Measurements from ENCODE around the gene TEX14.

The TEX14 gene

GRCh38 chr17:58606934-58607333 is 84.9 kb downstream of the TEX14 start:
- Histone ChIP-seq H2AK5ac (ENCODE audit: low read length, severe bottlenecking) (no peak overlapping the region), H3K4me2 (ENCODE audit: low read length, poor library complexity, severe bottlenecking) (no peak overlapping the region), H3K4me3 (ENCODE audit: insufficient read depth in 1 of 2, low read depth in 1 of 2, low read length in 2 of 2) (no peak overlapping the region), H4K91ac (ENCODE audit: low read length) (no peak overlapping the region), H3K23ac (ENCODE audit: low read length in 2 of 2) (no peak overlapping the region), H2BK12ac (ENCODE audit: low read length in 2 of 2) (no peak overlapping the region), H2BK15ac (ENCODE audit: low read depth, poor library complexity, severe bottlenecking) (no peak overlapping the region), H4K8ac (ENCODE audit: low read length) (no peak overlapping the region), H3K4ac (ENCODE audit: low read depth in 1 of 2, low read length in 2 of 2) (no peak overlapping the region), H2BK5ac (ENCODE audit: low read depth, low read length, poor library complexity, severe bottlenecking) (no peak overlapping the region), H3K27me3 (ENCODE audit: control insufficient read depth in 1 of 2, insufficient read depth in 1 of 2, low read length in 2 of 2) (peaks cover 0 to 3% of the 10 kb centered on the region in 2 experiments), H3K79me1 (replicated peaks; ENCODE audit: low read length, poor library complexity, severe bottlenecking) (no peaks in the 10 kb centered on the region), H3K4me1 (ENCODE audit: control insufficient read depth, insufficient read depth, low read depth, low read length) (no peaks in the 10 kb centered on the region), H3K27ac (ENCODE audit: low read length, poor library complexity, severe bottlenecking) (no peak overlapping the region), H3K36me3 (ENCODE audit: control insufficient read depth in 1 of 2, insufficient read depth in 2 of 2, low read depth in 1 of 2, low read length in 2 of 2) (no peaks in the 10 kb centered on the region), H3K18ac (ENCODE audit: low read depth in 1 of 2, low read length in 2 of 2) (no peak overlapping the region), H2BK120ac (ENCODE audit: low read depth, low read length) (no peak overlapping the region), H3K9me3 (ENCODE audit: control insufficient read depth, low read length) (no peaks in the 10 kb centered on the region), H3K14ac (ENCODE audit: low read length in 2 of 2) (no peak overlapping the region), H3K9ac (ENCODE audit: low read length) (no peak overlapping the region), H2AFZ (ENCODE audit: low read depth, low read length) (no peak overlapping the region)
- 80% methylated on average over 2 of the region's 4 CpGs for WGBS
- no peak for DNase-seq

DNA sequence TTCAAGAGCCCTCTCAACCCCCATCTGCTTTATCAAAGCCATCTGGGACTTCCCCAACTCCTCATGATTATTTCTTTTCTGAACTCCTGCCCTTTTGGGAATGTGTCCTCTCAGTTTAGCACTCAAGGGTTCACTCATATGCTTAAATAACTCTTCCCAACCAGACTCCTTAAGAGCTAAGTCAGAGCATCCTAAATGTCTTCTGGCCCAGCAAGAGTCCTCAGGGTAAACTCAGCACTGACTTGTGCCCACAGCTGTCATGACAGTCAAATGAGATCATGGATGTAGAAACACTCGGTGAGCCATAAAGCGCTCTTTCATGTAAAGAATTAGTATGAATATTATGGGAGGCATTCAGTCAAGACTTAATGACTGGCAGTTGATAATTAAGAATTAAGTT is 85.9 kb downstream of the TEX14 start:
- Histone ChIP-seq H3K9me3 (ENCODE audit: control insufficient read depth, low read length) (no peaks in the 10 kb centered on the region), H3K4me3 (ENCODE audit: insufficient read depth in 1 of 2, low read depth in 1 of 2, low read length in 2 of 2) (no peak overlapping the region), H2BK15ac (ENCODE audit: low read depth, poor library complexity, severe bottlenecking) (no peak overlapping the region), H2BK5ac (ENCODE audit: low read depth, low read length, poor library complexity, severe bottlenecking) (no peak overlapping the region), H3K4me2 (ENCODE audit: low read length, poor library complexity, severe bottlenecking) (no peak overlapping the region), H2AK5ac (ENCODE audit: low read length, severe bottlenecking) (no peak overlapping the region), H3K4ac (ENCODE audit: low read depth in 1 of 2, low read length in 2 of 2) (no peak overlapping the region), H3K14ac (ENCODE audit: low read length in 2 of 2) (no peak overlapping the region), H3K23ac (ENCODE audit: low read length in 2 of 2) (no peak overlapping the region), H2AFZ (ENCODE audit: low read depth, low read length) (no peak overlapping the region), H3K9ac (ENCODE audit: low read length) (no peak overlapping the region), H2BK120ac (ENCODE audit: low read depth, low read length) (no peak overlapping the region), H3K79me1 (replicated peaks; ENCODE audit: low read length, poor library complexity, severe bottlenecking) (no peaks in the 10 kb centered on the region), H3K27ac (ENCODE audit: low read length, poor library complexity, severe bottlenecking) (no peak overlapping the region), H3K4me1 (ENCODE audit: control insufficient read depth, insufficient read depth, low read depth, low read length) (no peaks in the 10 kb centered on the region), H3K18ac (ENCODE audit: low read depth in 1 of 2, low read length in 2 of 2) (no peak overlapping the region), H2BK12ac (ENCODE audit: low read length in 2 of 2) (no peak overlapping the region), H4K8ac (ENCODE audit: low read length) (no peak overlapping the region), H3K36me3 (ENCODE audit: control insufficient read depth in 1 of 2, insufficient read depth in 2 of 2, low read depth in 1 of 2, low read length in 2 of 2) (no peaks in the 10 kb centered on the region), H3K27me3 (ENCODE audit: control insufficient read depth in 1 of 2, insufficient read depth in 1 of 2, low read length in 2 of 2) (peaks cover 0 to 3% of the 10 kb centered on the region in 2 experiments), H4K91ac (ENCODE audit: low read length) (no peak overlapping the region)
- no peak for DNase-seq
- 90% methylated on average over 2 of the region's 2 CpGs for WGBS

GRCh38 chr17:58605470-58605869 is 86.4 kb downstream of the TEX14 start:
- DNase-seq: no peak
- no peaks in the 10 kb centered on the region for H3K79me1 ChIP-seq (replicated peaks; ENCODE audit: low read length, poor library complexity, severe bottlenecking)
- H3K4ac ChIP-seq (ENCODE audit: low read depth in 1 of 2, low read length in 2 of 2): no peak overlapping the region
- no peak overlapping the region for H3K9ac ChIP-seq (ENCODE audit: low read length)
- no peak overlapping the region for H4K91ac ChIP-seq (ENCODE audit: low read length)
- no peak overlapping the region for H3K4me2 ChIP-seq (ENCODE audit: low read length, poor library complexity, severe bottlenecking)
- H4K8ac ChIP-seq (ENCODE audit: low read length): no peak overlapping the region
- no peak overlapping the region for H2BK120ac ChIP-seq (ENCODE audit: low read depth, low read length)
- no peak overlapping the region for H2BK12ac ChIP-seq (ENCODE audit: low read length in 2 of 2)
- 52% methylated on average over 1 of the region's 1 CpG for WGBS
- no peak overlapping the region for H3K27ac ChIP-seq (ENCODE audit: low read length, poor library complexity, severe bottlenecking)
- no peak overlapping the region for H3K14ac ChIP-seq (ENCODE audit: low read length in 2 of 2)
- no peak overlapping the region for H2AK5ac ChIP-seq (ENCODE audit: low read length, severe bottlenecking)
- peak overlapping the region in 1 of 2 experiments; percentile 18 for H3K23ac ChIP-seq (ENCODE audit: low read length in 2 of 2)
- H3K4me3 ChIP-seq (ENCODE audit: insufficient read depth in 1 of 2, low read depth in 1 of 2, low read length in 2 of 2): no peak overlapping the region
- no peak overlapping the region for H3K18ac ChIP-seq (ENCODE audit: low read depth in 1 of 2, low read length in 2 of 2)
- H3K27me3 ChIP-seq (ENCODE audit: control insufficient read depth in 1 of 2, insufficient read depth in 1 of 2, low read length in 2 of 2): peaks cover 0 to 3% of the 10 kb centered on the region in 2 experiments
- H3K36me3 ChIP-seq (ENCODE audit: control insufficient read depth in 1 of 2, insufficient read depth in 2 of 2, low read depth in 1 of 2, low read length in 2 of 2): no peaks in the 10 kb centered on the region
- no peak overlapping the region for H2AFZ ChIP-seq (ENCODE audit: low read depth, low read length)
- H2BK15ac ChIP-seq (ENCODE audit: low read depth, poor library complexity, severe bottlenecking): no peak overlapping the region
- no peaks in the 10 kb centered on the region for H3K4me1 ChIP-seq (ENCODE audit: control insufficient read depth, insufficient read depth, low read depth, low read length)
- H3K9me3 ChIP-seq (ENCODE audit: control insufficient read depth, low read length): no peaks in the 10 kb centered on the region
- H2BK5ac ChIP-seq (ENCODE audit: low read depth, low read length, poor library complexity, severe bottlenecking): no peak overlapping the region

DNA sequence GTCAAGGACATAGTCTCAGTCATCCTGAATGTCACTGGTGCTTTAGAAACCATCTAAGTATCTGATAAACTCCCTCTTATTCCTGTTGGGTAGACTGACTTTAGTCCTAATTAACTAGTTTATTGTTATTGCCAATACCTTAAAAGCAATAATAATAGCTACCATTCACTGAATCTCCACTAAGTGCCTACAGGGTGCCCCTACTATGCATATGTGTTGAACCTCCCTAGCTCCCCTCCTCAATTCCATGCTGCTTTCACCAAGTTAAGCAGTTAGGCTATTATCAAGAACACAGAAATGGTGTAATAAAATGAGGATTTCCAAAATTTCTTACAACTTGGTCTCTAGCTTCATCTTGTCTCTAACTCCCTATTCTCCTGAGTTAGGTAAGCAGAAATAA is 89.9 kb downstream of the TEX14 start:
- no peak overlapping the region for H3K27ac ChIP-seq (ENCODE audit: low read length, poor library complexity, severe bottlenecking)
- no peak overlapping the region for H3K9ac ChIP-seq (ENCODE audit: low read length)
- no peaks in the 10 kb centered on the region for H3K79me1 ChIP-seq (replicated peaks; ENCODE audit: low read length, poor library complexity, severe bottlenecking)
- no peak overlapping the region for H2BK120ac ChIP-seq (ENCODE audit: low read depth, low read length)
- H4K8ac ChIP-seq (ENCODE audit: low read length): no peak overlapping the region
- H3K36me3 ChIP-seq (ENCODE audit: control insufficient read depth in 1 of 2, insufficient read depth in 2 of 2, low read depth in 1 of 2, low read length in 2 of 2): no peaks in the 10 kb centered on the region
- H2AFZ ChIP-seq (ENCODE audit: low read depth, low read length): no peak overlapping the region
- H3K4ac ChIP-seq (ENCODE audit: low read depth in 1 of 2, low read length in 2 of 2): no peak overlapping the region
- no peak overlapping the region for H3K23ac ChIP-seq (ENCODE audit: low read length in 2 of 2)
- peaks cover 0 to 10% of the 10 kb centered on the region in 2 experiments for H3K27me3 ChIP-seq (ENCODE audit: control insufficient read depth in 1 of 2, insufficient read depth in 1 of 2, low read length in 2 of 2)
- no peak overlapping the region for H2AK5ac ChIP-seq (ENCODE audit: low read length, severe bottlenecking)
- no peak overlapping the region for H3K4me3 ChIP-seq (ENCODE audit: insufficient read depth in 1 of 2, low read depth in 1 of 2, low read length in 2 of 2)
- H3K14ac ChIP-seq (ENCODE audit: low read length in 2 of 2): no peak overlapping the region
- no peak overlapping the region for H2BK15ac ChIP-seq (ENCODE audit: low read depth, poor library complexity, severe bottlenecking)
- H3K4me2 ChIP-seq (ENCODE audit: low read length, poor library complexity, severe bottlenecking): no peak overlapping the region
- no peaks in the 10 kb centered on the region for H3K4me1 ChIP-seq (ENCODE audit: control insufficient read depth, insufficient read depth, low read depth, low read length)
- H4K91ac ChIP-seq (ENCODE audit: low read length): no peak overlapping the region
- H2BK12ac ChIP-seq (ENCODE audit: low read length in 2 of 2): no peak overlapping the region
- DNase-seq: no peak
- no peaks in the 10 kb centered on the region for H3K9me3 ChIP-seq (ENCODE audit: control insufficient read depth, low read length)
- H3K18ac ChIP-seq (ENCODE audit: low read depth in 1 of 2, low read length in 2 of 2): no peak overlapping the region
- H2BK5ac ChIP-seq (ENCODE audit: low read depth, low read length, poor library complexity, severe bottlenecking): no peak overlapping the region
